DND-41 (cell line): ENCODE results near the gene PRRG1.
"Not testable (repeated sequence)": the region's sequence is repeated elsewhere in the genome, so short reads cannot be mapped to it uniquely, and the experiment has no call there.

Experiments used
- ATAC-seq: fragments of 200-7000 bp; cut with Tn5 transposase; 3 replicates; pipeline ENCODE4 v1.9.1; 2021; ENCODE audit warnings: low read depth; ENCODE audit not compliant: insufficient read depth
- DNase-seq: peaks from one replicate; pipeline ENCODE4 v3.0.0-alpha.2; 2020
- H2AFZ ChIP-seq: 2 replicates; pipeline ENCODE4 v1.6.0; 2012; ENCODE audit warnings: low read depth, low read length
- H3K27ac ChIP-seq: 2 replicates; pipeline ENCODE4 v1.5.1; 2012; ENCODE audit warnings: low read length, inconsistent platforms
- H3K27me3 ChIP-seq: fragments of 200-600 bp; sonication (generic); 2 replicates; pipeline ENCODE4 v1.6.0; 2012; ENCODE audit warnings: low read length, mild to moderate bottlenecking, inconsistent platforms; ENCODE audit not compliant: insufficient read depth, poor library complexity
- H3K36me3 ChIP-seq: 2 replicates; pipeline ENCODE4 v1.5.1; 2012; ENCODE audit warnings: low read length, inconsistent platforms; ENCODE audit not compliant: insufficient read depth
- H3K4me1 ChIP-seq: 2 replicates; pipeline ENCODE4 v1.5.1; 2012; ENCODE audit warnings: mild to moderate bottlenecking, low read length; ENCODE audit not compliant: insufficient read depth
- H3K4me2 ChIP-seq: 2 replicates; pipeline ENCODE4 v1.6.0; 2012; ENCODE audit warnings: mild to moderate bottlenecking, moderate library complexity, low read length, inconsistent platforms; ENCODE audit not compliant: insufficient read depth
- H3K4me3 ChIP-seq, 2 experiments: fragments of 200-600 bp in 1 of 2; shearing (Covaris generic) in 1 of 2; 2 replicates each; pipeline ENCODE4 v1.5.1; 2012 to 2016; ENCODE audit warnings: inconsistent platforms in 2 of 2, low read length in 2 of 2, mild to moderate bottlenecking in 2 of 2, low read depth in 1 of 2, moderate library complexity in 1 of 2
- H3K79me2 ChIP-seq: 2 replicates; pipeline ENCODE4 v1.6.0; 2012; ENCODE audit warnings: low read length, inconsistent platforms; ENCODE audit not compliant: insufficient read depth
- H3K9ac ChIP-seq: 2 replicates; pipeline ENCODE4 v1.6.0; 2012; ENCODE audit warnings: low read depth, mild to moderate bottlenecking, inconsistent platforms, low read length, moderate library complexity
- H3K9me3 ChIP-seq: 2 replicates; pipeline ENCODE4 v1.5.1; 2012; ENCODE audit warnings: low read length, moderate library complexity, mild to moderate bottlenecking, inconsistent platforms; ENCODE audit not compliant: insufficient read depth, severe bottlenecking
- H4K20me1 ChIP-seq: 2 replicates; pipeline ENCODE4 v1.6.0; 2012; ENCODE audit warnings: low read length; ENCODE audit not compliant: insufficient read depth
- EZH2 ChIP-seq: IDR thresholded peaks from 3 replicates; pipeline ENCODE4 v1.6.1; 2012; ENCODE audit warnings: borderline replicate concordance, low read depth, mild to moderate bottlenecking, moderate library complexity, low read length, inconsistent platforms; ENCODE audit not compliant: severe bottlenecking
- TF ChIP-seq, protein P1 (sequence below): IDR thresholded peaks from 2 replicates; pipeline ENCODE4 v1.5.1; 2012; ENCODE audit warnings: borderline replicate concordance, low read length, moderate library complexity, mild to moderate bottlenecking; ENCODE audit not compliant: poor library complexity, severe bottlenecking; ENCODE audit errors: extremely low read depth

PRRG1 gene

GRCh38 chrX:37349221-37350033 lies at the start of gene PRRG1:
Gene PRRG1 (plus strand): TSS chrX:37349364. CDS start chrX:37406250, 56,886 bp downstream.
- H3K9ac ChIP-seq: no peak within 1 kb of the TSS

DNA sequence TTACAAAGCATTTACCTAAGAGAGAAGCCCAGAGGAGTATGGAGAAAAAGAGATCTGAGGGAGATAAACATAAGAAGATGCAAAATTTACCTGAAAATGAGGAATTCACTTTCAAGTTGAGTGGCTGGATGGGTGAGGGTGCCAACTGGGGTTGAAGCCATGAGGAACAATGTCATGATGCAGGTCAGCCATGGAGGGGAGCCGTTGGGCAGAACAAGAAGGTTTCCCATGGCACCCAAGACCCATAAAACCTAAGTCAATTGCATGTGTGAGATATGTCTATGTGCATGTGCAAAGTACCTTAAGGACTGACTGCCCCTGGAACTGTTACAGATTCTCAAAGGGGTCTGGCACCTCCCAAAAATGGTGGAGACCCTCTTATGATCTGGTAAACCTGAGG lies 46.6 kb upstream of the PRRG1 start:
- ATAC-seq (no peak), DNase-seq (no peak)
- H3K9ac ChIP-seq: no peak overlapping the region

More at GRCh38 chrX:37349221-37350033, at the start of gene PRRG1:
- Histone ChIP-seq H3K79me2 (no peaks in the 10 kb centered on the region), H4K20me1 (no peaks in the 10 kb centered on the region), H3K4me3 (no peak within 1 kb of the TSS), H3K9me3 (no peaks in the 10 kb centered on the region), H2AFZ (no peak within 1 kb of the TSS), H3K27me3 (no peaks in the 10 kb centered on the region), H3K4me2 (no peak within 1 kb of the TSS), H3K36me3 (no peaks in the 10 kb centered on the region), H3K27ac (no peak within 1 kb of the TSS), H3K4me1 (no peaks in the 10 kb centered on the region)
- ATAC-seq (no peak), DNase-seq (no peak)
- no peak for TF ChIP-seq EZH2
- TF ChIP-seq, protein P1, sequence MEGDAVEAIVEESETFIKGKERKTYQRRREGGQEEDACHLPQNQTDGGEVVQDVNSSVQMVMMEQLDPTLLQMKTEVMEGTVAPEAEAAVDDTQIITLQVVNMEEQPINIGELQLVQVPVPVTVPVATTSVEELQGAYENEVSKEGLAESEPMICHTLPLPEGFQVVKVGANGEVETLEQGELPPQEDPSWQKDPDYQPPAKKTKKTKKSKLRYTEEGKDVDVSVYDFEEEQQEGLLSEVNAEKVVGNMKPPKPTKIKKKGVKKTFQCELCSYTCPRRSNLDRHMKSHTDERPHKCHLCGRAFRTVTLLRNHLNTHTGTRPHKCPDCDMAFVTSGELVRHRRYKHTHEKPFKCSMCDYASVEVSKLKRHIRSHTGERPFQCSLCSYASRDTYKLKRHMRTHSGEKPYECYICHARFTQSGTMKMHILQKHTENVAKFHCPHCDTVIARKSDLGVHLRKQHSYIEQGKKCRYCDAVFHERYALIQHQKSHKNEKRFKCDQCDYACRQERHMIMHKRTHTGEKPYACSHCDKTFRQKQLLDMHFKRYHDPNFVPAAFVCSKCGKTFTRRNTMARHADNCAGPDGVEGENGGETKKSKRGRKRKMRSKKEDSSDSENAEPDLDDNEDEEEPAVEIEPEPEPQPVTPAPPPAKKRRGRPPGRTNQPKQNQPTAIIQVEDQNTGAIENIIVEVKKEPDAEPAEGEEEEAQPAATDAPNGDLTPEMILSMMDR: no peak

DNA sequence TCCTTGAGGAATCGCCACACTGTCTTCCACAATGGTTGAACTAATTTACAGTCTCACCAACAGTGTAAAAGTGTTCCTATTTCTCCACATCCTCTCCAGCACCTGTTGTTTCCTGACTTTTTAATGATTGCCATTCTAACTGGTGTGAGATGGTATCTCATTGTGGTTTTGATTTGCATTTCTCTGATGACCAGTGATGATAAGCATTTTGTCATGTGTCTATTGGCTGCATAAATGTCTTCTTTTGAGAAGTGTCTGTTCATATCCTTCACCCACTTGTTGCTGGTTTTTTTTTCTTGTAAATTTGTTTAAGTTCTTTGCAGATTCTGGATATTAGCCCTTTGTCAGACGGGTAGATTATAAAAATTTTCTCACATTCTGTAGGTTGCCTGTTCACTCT lies 43.9 kb upstream of the PRRG1 start:
- not testable (repeated sequence) for H2AFZ ChIP-seq, H3K36me3 ChIP-seq, H3K9me3 ChIP-seq, H4K20me1 ChIP-seq, H3K4me2 ChIP-seq, H3K4me1 ChIP-seq, H3K27me3 ChIP-seq, H3K9ac ChIP-seq, H3K4me3 ChIP-seq, H3K27ac ChIP-seq, DNase-seq, H3K79me2 ChIP-seq, ATAC-seq

More for the DNA sequence above, 46.6 kb upstream of the PRRG1 start:
- Histone ChIP-seq H2AFZ (no peak overlapping the region), H3K9me3 (no peaks in the 10 kb centered on the region), H3K4me2 (no peak overlapping the region), H3K4me3 (no peak overlapping the region), H3K27me3 (no peaks in the 10 kb centered on the region), H3K36me3 (no peaks in the 10 kb centered on the region), H3K4me1 (no peaks in the 10 kb centered on the region), H3K27ac (no peak overlapping the region), H4K20me1 (no peaks in the 10 kb centered on the region), H3K79me2 (no peaks in the 10 kb centered on the region)
- TF ChIP-seq EZH2: no peak
- TF ChIP-seq, protein P1: no peak

GRCh38 chrX:37314531-37314930 lies 34.6 kb upstream of the PRRG1 start:
- Histone ChIP-seq H3K4me1 (no peaks in the 10 kb centered on the region), H4K20me1 (no peaks in the 10 kb centered on the region), H3K27ac (no peak overlapping the region), H3K9me3 (no peaks in the 10 kb centered on the region), H2AFZ (no peak overlapping the region), H3K36me3 (no peaks in the 10 kb centered on the region), H3K9ac (no peak overlapping the region), H3K79me2 (no peaks in the 10 kb centered on the region), H3K27me3 (no peaks in the 10 kb centered on the region), H3K4me2 (no peak overlapping the region), H3K4me3 (no peak overlapping the region)
- TF ChIP-seq, protein P1: no peak
- no peak for TF ChIP-seq EZH2
- no peak for DNase-seq
- ATAC-seq: no peak
